Activated CD8-positive, alpha-beta T cell treated with anti-CD3 and anti-CD28 coated beads for 36 hours (primary cell): ENCODE results near the gene GRM4. TPM values are rescaled to one million over a fixed set of nuclear protein-coding genes. Genes with fewer than 3 reads are reported as not detected.

Experiments
- ATAC-seq: fragments of 200-7000 bp; cut with Tn5 transposase; one replicate; pipeline ENCODE4 v1.10.0; 2021; ENCODE audit warnings: mild to moderate bottlenecking, moderate library complexity
- CTCF ChIA-PET: fragments of 350-600 bp; sonication (Branson Sonifier 250); formaldehyde crosslinking; loops from one replicate; lab custom pipeline; 2021; ENCODE audit warnings: antibody characterized with exemption; lab: Charles Lee
- POLR2A ChIA-PET: fragments of 350-600 bp; sonication (Branson Sonifier 250); formaldehyde crosslinking; loops from one replicate; lab custom pipeline; 2021; ENCODE audit warnings: antibody characterized with exemption; lab: Charles Lee
- DNase-seq: peaks from one replicate; pipeline ENCODE4 v3.0.0-alpha.2; 2020
- H3K27ac Mint-ChIP-seq: one replicate; pipeline ENCODE4 v1.8.0; 2021; ENCODE audit warnings: mild to moderate bottlenecking, mixed read lengths
- H3K27me3 Mint-ChIP-seq: one replicate; pipeline ENCODE4 v1.8.0; 2021; ENCODE audit warnings: mixed read lengths
- H3K36me3 Mint-ChIP-seq: one replicate; pipeline ENCODE4 v1.8.0; 2021; ENCODE audit warnings: low read depth, mixed read lengths
- H3K4me1 Mint-ChIP-seq: one replicate; pipeline ENCODE4 v1.8.0; 2021; ENCODE audit warnings: low read depth, mixed read lengths
- H3K4me3 Mint-ChIP-seq: one replicate; pipeline ENCODE4 v1.8.0; 2021; ENCODE audit warnings: mild to moderate bottlenecking, moderate library complexity, mixed read lengths
- H3K9me3 Mint-ChIP-seq: one replicate; pipeline ENCODE4 v1.8.0; 2021; ENCODE audit warnings: mixed read lengths
- CTCF ChIP-seq: fragments of 200-600 bp; IDR thresholded peaks from one replicate; pipeline ENCODE4 v1.8.0; 2022; ENCODE audit warnings: antibody characterized with exemption, mild to moderate bottlenecking
- intact Hi-C: fragments of 100-400 bp; cut with micrococcal nuclease; formaldehyde crosslinking; loops from one replicate; pipeline ENCODE4 v1.10.0; 2022
- total RNA-seq, 2 experiments: library from RNA; stranded (reverse); gene quantifications; one replicate each; pipeline ENCODE4 v1.2.3, GENCODE V29; 2021

The GRM4 gene
- total RNA-seq, 2 experiments from 2014 or later: 0.11 to 0.14 TPM

DNA sequence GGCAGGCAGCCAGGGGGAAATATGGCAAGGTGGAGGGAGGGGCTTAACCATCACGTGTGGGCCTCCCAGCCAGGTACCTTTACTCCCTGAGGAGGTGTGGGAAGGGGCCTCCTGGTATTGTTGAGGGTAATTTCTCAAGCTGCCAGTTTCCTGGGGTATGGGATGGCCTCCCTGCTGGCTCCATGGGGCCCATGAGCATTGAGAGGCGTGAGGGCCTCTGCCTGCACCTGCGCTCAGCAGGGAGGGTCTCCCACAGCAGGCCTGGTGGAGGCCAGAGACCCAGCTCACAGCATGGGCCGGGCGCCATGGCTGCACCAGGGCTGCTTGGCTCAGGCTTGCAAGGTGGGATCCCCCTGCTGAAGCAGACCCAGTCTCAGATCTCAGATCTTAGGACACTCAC, 113.0 kb downstream of the GRM4 start:
- H3K4me3 Mint-ChIP-seq: no peak overlapping the region
- DNase-seq (no peak), ATAC-seq (no peak)
- ChIA-PET POLR2A (no interaction called here), CTCF (interaction anchor here (0.8 to 2.0 kb wide), 2 partner anchors 261 to 265 kb away, joined by 3 to 10 read pairs; no protein-coding TSS in a partner anchor)
- H3K27ac Mint-ChIP-seq: no peak overlapping the region
- H3K9me3 Mint-ChIP-seq: no peaks in the 10 kb centered on the region
- peaks cover 3% of the 10 kb centered on the region for H3K27me3 Mint-ChIP-seq
- H3K36me3 Mint-ChIP-seq: no peaks in the 10 kb centered on the region
- no peaks in the 10 kb centered on the region for H3K4me1 Mint-ChIP-seq
- TF ChIP-seq CTCF: no peak
- intact Hi-C loops: no loop called here

- intact Hi-C loops: no loop called here
- Mint-ChIP-seq H3K27me3 (peaks cover 3% of the 10 kb centered on the region), H3K36me3 (no peaks in the 10 kb centered on the region), H3K9me3 (no peaks in the 10 kb centered on the region), H3K4me3 (no peak overlapping the region), H3K27ac (no peak overlapping the region), H3K4me1 (no peaks in the 10 kb centered on the region)
- ATAC-seq: no peak
- CTCF ChIA-PET: interaction anchor here (1.0 kb wide), 1 partner anchor 261 kb away, joined by 4 read pairs; no protein-coding TSS in a partner anchor
- no peak for DNase-seq
- no peak for TF ChIP-seq CTCF
- POLR2A ChIA-PET: interaction anchor here (0.7 kb wide), 1 partner anchor 232 kb away, joined by 3 read pairs; no protein-coding TSS in a partner anchor
Measured at GRCh38 chr6:34031625-34032383, 114.1 kb downstream of the GRM4 start.

DNA sequence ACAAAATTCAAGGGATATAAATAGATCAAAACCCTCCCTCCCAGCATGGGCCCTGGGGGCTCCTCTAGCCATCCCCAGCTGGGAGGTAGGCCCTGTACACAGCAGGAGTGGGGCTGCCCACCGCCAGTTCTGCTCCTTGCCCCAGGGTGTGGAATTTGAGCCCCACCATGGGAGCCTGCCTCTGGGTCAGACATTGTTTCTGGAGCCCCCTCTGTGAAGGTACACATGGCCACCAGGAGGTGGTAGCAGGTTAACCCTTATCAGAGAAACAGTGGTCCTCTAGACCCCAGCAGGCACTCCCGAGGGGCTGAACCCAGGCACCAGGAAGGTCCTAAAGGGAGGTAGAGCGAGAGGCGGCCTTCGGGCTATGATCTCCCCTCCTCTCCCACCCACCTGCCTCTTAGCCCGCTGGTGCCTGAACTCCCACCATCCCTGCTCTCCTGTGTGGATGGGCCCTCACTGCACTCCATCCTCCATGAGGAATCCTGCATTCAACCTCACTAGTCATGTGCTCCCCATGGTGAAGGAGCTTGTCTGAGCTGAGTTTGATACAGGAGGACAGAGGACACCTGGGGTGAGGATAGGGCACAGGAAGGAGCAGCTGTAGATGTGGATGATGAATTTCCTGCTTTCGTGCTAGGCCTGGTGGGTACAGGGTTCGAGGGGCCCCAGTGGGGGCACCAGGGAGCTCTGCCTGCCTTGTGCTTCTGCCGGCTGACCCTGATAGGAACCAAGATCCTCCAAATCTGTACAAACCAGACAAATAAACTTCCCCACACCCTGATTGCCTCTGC, 114.9 kb downstream of the GRM4 start:
- Mint-ChIP-seq H3K36me3 (no peaks in the 10 kb centered on the region), H3K4me1 (no peaks in the 10 kb centered on the region), H3K27me3 (peaks cover 3% of the 10 kb centered on the region), H3K27ac (no peak overlapping the region), H3K4me3 (no peak overlapping the region), H3K9me3 (no peaks in the 10 kb centered on the region)
- intact Hi-C loops: no loop called here
- no peak for DNase-seq
- ChIA-PET CTCF (interaction anchor here (1.0 kb wide), 1 partner anchor 260 kb away, joined by 4 read pairs; no protein-coding TSS in a partner anchor), POLR2A (interaction anchor here (0.7 kb wide), 1 partner anchor 232 kb away, joined by 3 read pairs; no protein-coding TSS in a partner anchor)
- ATAC-seq: no peak
- TF ChIP-seq CTCF: no peak

- Mint-ChIP-seq H3K36me3 (no peaks in the 10 kb centered on the region), H3K9me3 (no peaks in the 10 kb centered on the region), H3K4me3 (no peak overlapping the region), H3K27me3 (no peaks in the 10 kb centered on the region), H3K4me1 (no peaks in the 10 kb centered on the region), H3K27ac (no peak overlapping the region)
- no peak for TF ChIP-seq CTCF
- no peak for DNase-seq
- intact Hi-C loops: loop anchor here (5.0 to 10.0 kb wide), 2 partner anchors 175 to 257 kb away; no protein-coding TSS in a partner anchor
- ATAC-seq: no peak
- POLR2A ChIA-PET: no interaction called here
- CTCF ChIA-PET: interaction anchor here (1.0 kb wide), 1 partner anchor 259 kb away, joined by 3 read pairs; no protein-coding TSS in a partner anchor
Measured at GRCh38 chr6:34029489-34030280, 116.2 kb downstream of the GRM4 start.
